ENCODE data around the gene CEP78.
"Not testable (repeated sequence)": the region's sequence is repeated elsewhere in the genome, so short reads cannot be mapped to it uniquely, and the experiment has no call there.

CEP78 gene

GRCh38 chr9:78189461-78189860 lies 46.4 kb upstream of the CEP78 start:
- peaks cover 2% of the 10 kb centered on the region for H3K27me3 ChIP-seq (ENCODE audit: insufficient read depth, poor library complexity, severe bottlenecking)
- DNase-seq (ENCODE audit: low spot score): no peak
- TF ChIP-seq, protein P1, sequence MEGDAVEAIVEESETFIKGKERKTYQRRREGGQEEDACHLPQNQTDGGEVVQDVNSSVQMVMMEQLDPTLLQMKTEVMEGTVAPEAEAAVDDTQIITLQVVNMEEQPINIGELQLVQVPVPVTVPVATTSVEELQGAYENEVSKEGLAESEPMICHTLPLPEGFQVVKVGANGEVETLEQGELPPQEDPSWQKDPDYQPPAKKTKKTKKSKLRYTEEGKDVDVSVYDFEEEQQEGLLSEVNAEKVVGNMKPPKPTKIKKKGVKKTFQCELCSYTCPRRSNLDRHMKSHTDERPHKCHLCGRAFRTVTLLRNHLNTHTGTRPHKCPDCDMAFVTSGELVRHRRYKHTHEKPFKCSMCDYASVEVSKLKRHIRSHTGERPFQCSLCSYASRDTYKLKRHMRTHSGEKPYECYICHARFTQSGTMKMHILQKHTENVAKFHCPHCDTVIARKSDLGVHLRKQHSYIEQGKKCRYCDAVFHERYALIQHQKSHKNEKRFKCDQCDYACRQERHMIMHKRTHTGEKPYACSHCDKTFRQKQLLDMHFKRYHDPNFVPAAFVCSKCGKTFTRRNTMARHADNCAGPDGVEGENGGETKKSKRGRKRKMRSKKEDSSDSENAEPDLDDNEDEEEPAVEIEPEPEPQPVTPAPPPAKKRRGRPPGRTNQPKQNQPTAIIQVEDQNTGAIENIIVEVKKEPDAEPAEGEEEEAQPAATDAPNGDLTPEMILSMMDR (IDR thresholded peaks at IDR 0.05; ENCODE audit: poor library complexity, severe bottlenecking): no peak
- no peaks in the 10 kb centered on the region for H3K9me3 ChIP-seq (ENCODE audit: severe bottlenecking)
- ATAC-seq (ENCODE audit: low read depth): no peak
- no peaks in the 10 kb centered on the region for H3K4me1 ChIP-seq (ENCODE audit: insufficient read depth, poor library complexity, severe bottlenecking)
- H3K36me3 ChIP-seq (ENCODE audit: low read depth): no peaks in the 10 kb centered on the region
- no peak overlapping the region for H3K4me3 ChIP-seq (ENCODE audit: severe bottlenecking)
- no peak overlapping the region for H3K27ac ChIP-seq (ENCODE audit: poor library complexity, severe bottlenecking)

GRCh38 chr9:78191931-78192330 lies 43.9 kb upstream of the CEP78 start:
- no peak for DNase-seq (ENCODE audit: low spot score)
- H3K9me3 ChIP-seq (ENCODE audit: severe bottlenecking): no peaks in the 10 kb centered on the region
- TF ChIP-seq, protein P1 (IDR thresholded peaks at IDR 0.05; ENCODE audit: poor library complexity, severe bottlenecking): no peak
- H3K27ac ChIP-seq (ENCODE audit: poor library complexity, severe bottlenecking): no peak overlapping the region
- no peak for ATAC-seq (ENCODE audit: low read depth)
- no peaks in the 10 kb centered on the region for H3K4me1 ChIP-seq (ENCODE audit: insufficient read depth, poor library complexity, severe bottlenecking)
- no peaks in the 10 kb centered on the region for H3K36me3 ChIP-seq (ENCODE audit: low read depth)
- H3K27me3 ChIP-seq (ENCODE audit: insufficient read depth, poor library complexity, severe bottlenecking): peaks cover 2% of the 10 kb centered on the region
- no peak overlapping the region for H3K4me3 ChIP-seq (ENCODE audit: severe bottlenecking)

DNA sequence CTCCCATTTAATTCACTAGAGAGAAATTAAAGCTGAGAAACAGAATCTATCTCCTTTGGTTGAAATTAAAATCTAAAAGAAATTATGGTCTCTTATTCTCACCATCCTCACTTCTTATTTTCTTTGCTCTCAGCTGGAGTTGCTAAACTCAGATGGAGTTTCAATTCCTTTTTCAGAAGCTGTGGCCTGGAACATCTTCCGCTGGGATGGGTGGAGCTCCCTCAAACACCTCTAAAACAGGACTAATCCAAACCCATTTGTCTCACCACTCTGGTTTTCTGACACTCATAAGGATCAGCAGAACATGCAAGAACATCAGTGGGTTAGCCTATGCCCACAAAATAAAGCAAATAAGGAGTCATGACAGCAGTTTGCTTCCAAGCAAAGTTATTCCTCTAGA lies 39.6 kb upstream of the CEP78 start:
- DNase-seq (ENCODE audit: low spot score): no peak
- H3K36me3 ChIP-seq (ENCODE audit: low read depth): no peaks in the 10 kb centered on the region
- H3K9me3 ChIP-seq (ENCODE audit: severe bottlenecking): no peaks in the 10 kb centered on the region
- H3K4me3 ChIP-seq (ENCODE audit: severe bottlenecking): no peak overlapping the region
- TF ChIP-seq, protein P1 (IDR thresholded peaks at IDR 0.05; ENCODE audit: poor library complexity, severe bottlenecking): no peak
- no peaks in the 10 kb centered on the region for H3K4me1 ChIP-seq (ENCODE audit: insufficient read depth, poor library complexity, severe bottlenecking)
- H3K27ac ChIP-seq (ENCODE audit: poor library complexity, severe bottlenecking): no peak overlapping the region
- no peaks in the 10 kb centered on the region for H3K27me3 ChIP-seq (ENCODE audit: insufficient read depth, poor library complexity, severe bottlenecking)
- ATAC-seq (ENCODE audit: low read depth): no peak

DNA sequence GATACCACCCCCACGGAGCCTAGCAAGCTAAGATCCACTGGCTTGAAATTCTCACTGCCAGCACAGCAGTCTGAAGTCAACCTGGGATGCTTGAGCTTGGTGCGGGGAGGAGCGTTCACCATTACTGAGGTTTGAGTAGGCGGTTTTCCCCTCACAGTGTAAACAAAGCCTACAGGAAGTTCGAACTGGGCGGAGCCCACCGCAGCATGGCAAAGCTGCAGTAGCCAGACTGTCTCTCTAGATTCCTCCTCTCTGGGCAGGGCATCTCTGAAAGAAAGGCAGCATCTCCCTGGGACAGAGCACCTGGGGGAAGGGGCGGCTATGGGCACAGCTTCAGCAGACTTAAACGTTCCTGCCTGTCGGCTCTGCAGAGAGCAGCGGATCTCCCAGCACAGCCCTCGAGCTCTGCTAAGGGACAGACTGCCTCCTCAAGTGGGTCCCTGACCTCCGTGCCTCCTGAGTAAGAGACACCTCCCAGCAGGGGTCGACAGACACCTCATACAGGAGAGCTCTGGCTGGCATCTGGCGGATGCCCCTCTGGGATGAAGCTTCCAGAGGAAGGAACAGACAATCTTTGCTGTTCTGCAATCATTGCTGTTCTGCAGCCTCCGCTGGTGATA lies 34.6 kb upstream of the CEP78 start:
- not testable (repeated sequence) for DNase-seq (ENCODE audit: low spot score); H3K36me3 ChIP-seq (ENCODE audit: low read depth); H3K4me3 ChIP-seq (ENCODE audit: severe bottlenecking); H3K9me3 ChIP-seq (ENCODE audit: severe bottlenecking); H3K4me1 ChIP-seq (ENCODE audit: insufficient read depth, poor library complexity, severe bottlenecking); H3K27me3 ChIP-seq (ENCODE audit: insufficient read depth, poor library complexity, severe bottlenecking); H3K27ac ChIP-seq (ENCODE audit: poor library complexity, severe bottlenecking)
- ATAC-seq (ENCODE audit: low read depth): peak; percentile 67

GRCh38 chr9:78207319-78207718 lies 28.6 kb upstream of the CEP78 start:
- no peak overlapping the region for H3K27ac ChIP-seq (ENCODE audit: poor library complexity, severe bottlenecking)
- H3K9me3 ChIP-seq (ENCODE audit: severe bottlenecking): no peaks in the 10 kb centered on the region
- TF ChIP-seq, protein P1 (IDR thresholded peaks at IDR 0.05; ENCODE audit: poor library complexity, severe bottlenecking): no peak
- ATAC-seq (ENCODE audit: low read depth): no peak
- DNase-seq (ENCODE audit: low spot score): no peak
- no peaks in the 10 kb centered on the region for H3K36me3 ChIP-seq (ENCODE audit: low read depth)
- no peak overlapping the region for H3K4me3 ChIP-seq (ENCODE audit: severe bottlenecking)
- no peaks in the 10 kb centered on the region for H3K4me1 ChIP-seq (ENCODE audit: insufficient read depth, poor library complexity, severe bottlenecking)
- H3K27me3 ChIP-seq (ENCODE audit: insufficient read depth, poor library complexity, severe bottlenecking): no peaks in the 10 kb centered on the region

Data from RWPE2 (cell line).